Measurements from ENCODE around the gene CASKIN2.
"Not testable (repeated sequence)": the region's sequence is repeated elsewhere in the genome, so short reads cannot be mapped to it uniquely, and the experiment has no call there.

Gene CASKIN2

GRCh38 chr17:75487351-75488070, 27.8 kb downstream of the CASKIN2 start:
- no peak for DNase-seq

DNA sequence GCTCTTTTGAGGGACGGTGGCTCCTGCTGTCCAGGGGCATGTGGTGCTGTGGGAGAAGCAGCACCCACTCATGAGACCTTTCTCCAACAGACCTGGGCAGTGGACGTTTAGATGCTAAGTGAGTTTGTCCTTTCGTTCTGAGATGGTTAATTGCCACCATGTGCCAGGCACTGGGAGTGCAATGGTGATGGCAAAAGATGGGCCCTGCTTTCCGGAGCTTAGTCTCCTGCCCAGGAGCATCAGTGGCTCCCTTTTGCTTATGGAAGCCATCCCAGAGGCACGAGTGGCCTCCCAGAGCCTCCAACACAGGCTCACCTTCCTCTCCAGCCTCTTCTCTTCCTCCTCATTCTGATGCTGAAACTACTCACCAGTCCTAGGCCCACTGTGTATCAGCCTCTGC, 28.4 kb downstream of the CASKIN2 start:
- no peak for DNase-seq

- no peak for DNase-seq
Measured at GRCh38 chr17:75486151-75486550, 29.2 kb downstream of the CASKIN2 start.

- DNase-seq = no peak
Measured at GRCh38 chr17:75485688-75486087, 29.6 kb downstream of the CASKIN2 start.

GRCh38 chr17:75482098-75482942, 33.0 kb downstream of the CASKIN2 start:
- no peak for DNase-seq

GRCh38 chr17:75481194-75482068, 33.9 kb downstream of the CASKIN2 start:
- DNase-seq = no peak

GRCh38 chr17:75480281-75480680, 35.1 kb downstream of the CASKIN2 start:
- DNase-seq = no peak

- no peak for DNase-seq
Measured at GRCh38 chr17:75478508-75478907, 36.8 kb downstream of the CASKIN2 start.

DNA sequence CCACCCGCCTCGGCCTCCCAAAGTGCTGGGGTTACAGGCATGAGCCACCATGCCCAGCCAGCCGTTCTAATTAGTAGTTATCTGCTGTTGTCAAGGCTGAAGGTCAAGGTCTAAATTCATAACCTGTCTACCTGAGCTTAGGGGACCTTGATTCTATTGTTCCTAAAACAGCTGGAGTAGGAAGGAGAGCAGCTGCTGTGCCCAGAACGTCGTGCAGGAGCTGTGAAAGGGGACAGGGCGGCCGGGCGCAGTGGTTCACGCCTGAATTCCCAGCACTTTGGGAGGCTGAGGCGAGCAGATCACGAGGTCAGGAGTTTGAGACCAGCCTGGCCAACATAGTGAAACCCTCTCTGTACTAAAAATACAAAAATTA, 37.9 kb downstream of the CASKIN2 start:
- not testable (repeated sequence) for DNase-seq

GRCh38 chr17:75476752-75477489, 38.4 kb downstream of the CASKIN2 start:
- no peak for DNase-seq

- no peak for DNase-seq
Measured at GRCh38 chr17:75476271-75476671, 39.1 kb downstream of the CASKIN2 start.

DNA sequence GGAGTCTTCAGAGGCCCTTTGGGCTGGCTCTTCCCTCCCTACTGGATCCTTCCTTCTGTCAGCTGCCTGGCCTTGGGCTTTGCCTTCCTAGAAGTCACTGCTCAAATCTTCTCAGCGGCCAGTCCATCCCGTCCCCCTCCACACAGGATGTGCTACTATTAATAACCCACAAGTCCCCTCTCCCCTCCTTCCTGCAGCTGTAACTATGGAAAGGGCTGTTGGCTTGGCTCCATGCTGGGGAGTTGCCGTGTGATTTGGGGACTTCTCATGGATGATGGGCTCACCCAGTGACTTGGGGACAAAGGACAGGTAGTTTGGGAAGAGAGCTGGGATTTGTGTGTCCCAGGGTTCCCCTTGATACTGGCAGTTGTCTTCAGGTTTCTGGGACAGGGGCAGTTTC, 39.5 kb downstream of the CASKIN2 start:
- no peak for DNase-seq

GRCh38 chr17:75475144-75475835, 40.0 kb downstream of the CASKIN2 start:
- no peak for DNase-seq

DNA sequence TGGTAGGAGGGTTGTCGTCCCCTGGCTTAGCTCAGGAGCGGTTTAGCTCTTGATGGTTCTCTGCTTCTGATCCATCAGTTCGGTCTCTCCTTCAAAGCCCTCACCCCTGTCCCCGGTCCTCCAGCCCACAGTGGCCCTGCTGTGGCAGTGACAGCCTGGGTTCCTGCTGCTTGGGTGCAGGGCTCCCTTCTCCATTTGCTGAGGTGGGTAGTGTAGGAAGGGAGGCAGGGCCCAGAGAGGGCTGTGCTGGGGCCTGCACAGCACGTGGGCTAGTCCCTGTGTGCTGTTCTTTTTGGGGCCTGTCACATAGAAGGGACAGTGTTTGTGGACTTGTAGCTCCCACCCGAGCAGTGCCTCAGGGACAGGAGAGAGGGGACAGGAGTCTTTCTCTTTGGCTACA, 40.6 kb downstream of the CASKIN2 start:
- no peak for DNase-seq

DNA sequence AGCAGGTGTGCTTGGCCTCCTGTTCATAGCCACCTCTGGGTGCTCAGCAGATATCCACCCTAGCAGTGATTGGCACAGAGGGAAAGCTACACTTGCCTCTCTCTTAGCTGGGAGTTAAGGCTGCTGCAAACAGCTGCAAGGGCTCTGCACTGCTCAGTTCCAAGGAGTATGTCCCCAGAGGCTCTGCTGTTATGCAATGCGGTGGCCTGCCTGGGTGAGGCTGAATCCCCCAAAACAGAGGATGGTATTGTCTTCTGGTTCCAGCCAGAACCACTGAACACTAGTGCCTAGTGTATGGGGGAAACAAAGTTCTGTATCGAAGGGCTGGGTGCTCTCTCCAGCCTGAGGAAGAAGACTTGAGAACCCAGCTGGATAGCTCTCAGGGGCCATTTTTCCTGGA, 42.1 kb downstream of the CASKIN2 start:
- DNase-seq = no peak

DNA sequence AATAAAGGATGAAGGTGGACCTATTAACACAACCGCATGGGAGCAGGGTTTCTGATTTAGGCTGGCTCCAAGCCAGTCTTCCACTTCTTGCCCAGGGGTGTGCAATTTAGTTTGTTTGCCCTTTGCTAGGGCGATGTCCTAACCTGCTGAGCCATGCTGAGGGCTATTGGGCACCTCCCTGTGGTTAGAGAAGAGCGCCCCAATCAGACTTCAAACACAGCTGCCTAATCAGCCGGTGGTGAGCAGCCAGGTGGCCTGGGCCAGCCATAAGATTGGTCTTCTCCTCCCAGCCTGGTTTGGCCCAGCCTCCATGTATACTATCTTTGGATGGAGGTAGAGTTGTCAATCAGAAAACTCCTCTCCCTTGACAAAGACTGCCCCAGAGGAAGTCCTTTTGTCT, 43.2 kb downstream of the CASKIN2 start:
- DNase-seq = no peak

DNA sequence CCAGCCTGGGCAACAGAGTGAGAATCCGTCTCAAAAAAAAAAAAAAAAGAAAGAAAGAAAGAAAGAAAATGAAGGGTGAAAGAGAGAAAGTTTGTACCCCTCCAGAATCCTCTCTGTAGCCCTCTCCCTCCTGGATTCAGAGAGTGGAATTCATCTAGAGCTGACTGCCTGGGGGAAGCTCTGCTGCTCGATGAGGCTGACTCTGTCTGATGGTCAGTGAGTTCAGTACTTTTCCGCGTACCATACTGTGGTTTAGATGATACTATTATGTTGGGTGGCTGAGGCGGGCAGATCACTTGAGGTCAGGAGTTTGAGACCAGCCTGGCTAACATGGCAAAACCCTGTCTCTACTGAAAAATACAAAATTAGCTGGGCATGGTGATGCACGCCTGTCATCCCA, 44.1 kb downstream of the CASKIN2 start:
- DNase-seq = no peak

GRCh38 chr17:75468779-75469373, 46.5 kb downstream of the CASKIN2 start:
- DNase-seq = no peak

DNA sequence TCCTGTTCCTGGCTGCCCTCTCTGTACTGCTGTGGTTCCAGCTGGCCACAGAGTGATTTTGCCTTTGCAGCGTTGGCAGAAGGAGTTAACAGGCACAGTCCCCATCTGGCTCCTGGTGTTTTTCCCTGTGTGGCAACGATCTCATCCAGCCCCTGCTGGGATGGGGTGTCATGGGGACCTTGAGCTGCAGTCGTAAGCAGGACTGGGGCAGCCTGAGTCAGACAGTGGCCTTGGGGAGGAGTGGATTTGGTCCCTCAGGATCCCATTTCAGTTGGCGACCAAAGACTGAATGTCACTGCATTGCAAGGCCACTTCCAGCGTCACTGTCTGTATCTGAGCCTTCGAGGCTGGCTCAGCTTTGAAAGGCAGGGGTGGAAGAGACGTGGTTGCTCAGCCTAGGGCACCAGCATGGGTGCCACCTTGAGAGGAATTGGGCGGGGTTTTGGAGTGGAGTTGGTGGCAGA, 47.0 kb downstream of the CASKIN2 start:
- no peak for DNase-seq

- no peak for DNase-seq
Measured at GRCh38 chr17:75465039-75465438, 50.3 kb downstream of the CASKIN2 start.

- DNase-seq = no peak
Measured at GRCh38 chr17:75463603-75464002, 51.7 kb downstream of the CASKIN2 start.

- DNase-seq = no peak
Measured at GRCh38 chr17:75460295-75460694, 55.0 kb downstream of the CASKIN2 start.

Data from NCI-H1048 (cell line).